Progenitor cell of endocrine pancreas (in vitro differentiated cells): ENCODE data around the gene MAP1A. TPM values are rescaled to one million over a fixed set of nuclear protein-coding genes. Genes with fewer than 3 reads are reported as not detected.

Experiments used
- DNase-seq: peaks from one replicate; pipeline ENCODE4 v3.0.0; 2021; ENCODE audit warnings: low spot score; ENCODE audit not compliant: unreplicated experiment
- H3K27ac Mint-ChIP-seq: 2 replicates; pipeline ENCODE4 v1.8.0; 2021; ENCODE audit warnings: mild to moderate bottlenecking, moderate library complexity, mixed read lengths
- H3K27me3 Mint-ChIP-seq: 2 replicates; pipeline ENCODE4 v1.8.0; 2021; ENCODE audit warnings: mixed read lengths
- H3K36me3 Mint-ChIP-seq: 2 replicates; pipeline ENCODE4 v1.8.0; 2022; ENCODE audit warnings: mixed read lengths; ENCODE audit not compliant: insufficient read depth
- H3K4me1 Mint-ChIP-seq: 2 replicates; pipeline ENCODE4 v1.8.0; 2021; ENCODE audit warnings: low read depth, mixed read lengths
- H3K4me3 Mint-ChIP-seq: 2 replicates; pipeline ENCODE4 v1.8.0; 2021; ENCODE audit warnings: low read depth, mild to moderate bottlenecking, moderate library complexity, mixed read lengths
- H3K9me3 Mint-ChIP-seq: 2 replicates; pipeline ENCODE4 v1.8.0; 2021; ENCODE audit warnings: low read depth, mixed read lengths
- total RNA-seq: library from RNA; stranded (reverse); gene quantifications from 2 replicates; pipeline ENCODE4 v1.2.1, GENCODE V29; 2021
- TF ChIP-seq, protein P1 (sequence below): fragments of 200-600 bp; sonication (generic); IDR thresholded peaks from one replicate; pipeline ENCODE4 v1.5.0; 2021; ENCODE audit warnings: antibody characterized with exemption, mild to moderate bottlenecking; ENCODE audit not compliant: unreplicated experiment

Gene MAP1A
- total RNA-seq, 1 donor from 2014 or later: 4.7 TPM

DNA sequence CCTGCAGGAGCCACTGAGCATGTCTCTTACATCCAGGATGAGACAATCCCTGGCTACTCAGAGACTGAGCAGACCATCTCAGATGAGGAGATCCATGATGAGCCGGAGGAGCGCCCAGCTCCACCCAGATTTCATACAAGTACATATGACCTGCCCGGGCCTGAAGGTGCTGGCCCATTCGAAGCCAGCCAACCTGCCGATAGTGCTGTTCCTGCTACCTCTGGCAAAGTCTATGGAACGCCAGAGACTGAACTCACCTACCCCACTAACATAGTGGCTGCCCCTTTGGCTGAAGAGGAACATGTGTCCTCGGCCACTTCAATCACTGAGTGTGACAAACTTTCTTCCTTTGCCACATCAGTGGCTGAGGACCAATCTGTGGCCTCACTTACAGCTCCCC is 6.2 kb downstream of the MAP1A start:
- Mint-ChIP-seq H3K9me3 (no peaks in the 10 kb centered on the region), H3K27ac (no peak overlapping the region), H3K36me3 (peaks cover 3% of the 10 kb centered on the region), H3K4me3 (no peak overlapping the region), H3K4me1 (peaks cover 4% of the 10 kb centered on the region), H3K27me3 (peaks cover 28% of the 10 kb centered on the region)
- no peak for DNase-seq
- TF ChIP-seq, protein P1, sequence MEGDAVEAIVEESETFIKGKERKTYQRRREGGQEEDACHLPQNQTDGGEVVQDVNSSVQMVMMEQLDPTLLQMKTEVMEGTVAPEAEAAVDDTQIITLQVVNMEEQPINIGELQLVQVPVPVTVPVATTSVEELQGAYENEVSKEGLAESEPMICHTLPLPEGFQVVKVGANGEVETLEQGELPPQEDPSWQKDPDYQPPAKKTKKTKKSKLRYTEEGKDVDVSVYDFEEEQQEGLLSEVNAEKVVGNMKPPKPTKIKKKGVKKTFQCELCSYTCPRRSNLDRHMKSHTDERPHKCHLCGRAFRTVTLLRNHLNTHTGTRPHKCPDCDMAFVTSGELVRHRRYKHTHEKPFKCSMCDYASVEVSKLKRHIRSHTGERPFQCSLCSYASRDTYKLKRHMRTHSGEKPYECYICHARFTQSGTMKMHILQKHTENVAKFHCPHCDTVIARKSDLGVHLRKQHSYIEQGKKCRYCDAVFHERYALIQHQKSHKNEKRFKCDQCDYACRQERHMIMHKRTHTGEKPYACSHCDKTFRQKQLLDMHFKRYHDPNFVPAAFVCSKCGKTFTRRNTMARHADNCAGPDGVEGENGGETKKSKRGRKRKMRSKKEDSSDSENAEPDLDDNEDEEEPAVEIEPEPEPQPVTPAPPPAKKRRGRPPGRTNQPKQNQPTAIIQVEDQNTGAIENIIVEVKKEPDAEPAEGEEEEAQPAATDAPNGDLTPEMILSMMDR: no peak

DNA sequence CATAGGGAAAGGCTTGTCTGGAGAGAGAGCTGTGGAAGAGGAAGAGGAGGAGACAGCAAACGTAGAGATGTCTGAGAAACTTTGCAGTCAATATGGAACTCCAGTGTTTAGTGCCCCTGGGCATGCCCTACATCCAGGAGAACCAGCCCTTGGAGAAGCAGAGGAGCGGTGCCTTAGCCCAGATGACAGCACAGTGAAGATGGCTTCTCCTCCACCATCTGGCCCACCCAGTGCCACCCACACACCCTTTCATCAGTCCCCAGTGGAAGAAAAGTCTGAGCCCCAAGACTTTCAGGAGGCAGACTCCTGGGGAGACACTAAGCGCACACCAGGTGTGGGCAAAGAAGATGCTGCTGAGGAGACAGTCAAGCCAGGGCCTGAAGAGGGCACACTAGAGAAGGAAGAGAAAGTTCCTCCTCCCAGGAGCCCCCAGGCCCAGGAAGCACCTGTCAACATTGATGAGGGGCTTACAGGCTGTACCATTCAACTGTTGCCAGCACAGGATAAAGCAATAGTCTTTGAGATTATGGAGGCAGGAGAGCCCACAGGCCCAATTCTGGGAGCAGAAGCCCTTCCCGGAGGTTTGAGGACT is 6.9 kb downstream of the MAP1A start:
- Mint-ChIP-seq H3K36me3 (peaks cover 3% of the 10 kb centered on the region), H3K27ac (no peak overlapping the region), H3K27me3 (peaks cover 22% of the 10 kb centered on the region)

DNA sequence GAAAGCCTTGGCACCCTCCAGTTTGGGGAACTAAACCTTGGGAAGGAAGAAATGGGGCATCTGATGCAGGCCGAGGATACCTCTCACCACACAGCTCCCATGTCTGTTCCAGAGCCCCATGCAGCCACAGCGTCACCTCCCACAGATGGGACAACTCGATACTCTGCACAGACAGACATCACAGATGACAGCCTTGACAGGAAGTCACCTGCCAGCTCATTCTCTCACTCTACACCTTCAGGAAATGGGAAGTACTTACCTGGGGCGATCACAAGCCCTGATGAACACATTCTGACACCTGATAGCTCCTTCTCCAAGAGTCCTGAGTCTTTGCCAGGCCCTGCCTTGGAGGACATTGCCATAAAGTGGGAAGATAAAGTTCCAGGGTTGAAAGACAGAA is 7.7 kb downstream of the MAP1A start:
- Mint-ChIP-seq H3K9me3 (no peaks in the 10 kb centered on the region), H3K27ac (no peak overlapping the region), H3K36me3 (peaks cover 3% of the 10 kb centered on the region), H3K27me3 (peaks cover 14% of the 10 kb centered on the region), H3K4me1 (no peaks in the 10 kb centered on the region), H3K4me3 (no peak overlapping the region)
- no peak for DNase-seq
- TF ChIP-seq, protein P1: no peak

More for the DNA sequence above, 6.9 kb downstream of the MAP1A start:
- Mint-ChIP-seq H3K4me1 (no peaks in the 10 kb centered on the region), H3K9me3 (no peaks in the 10 kb centered on the region), H3K4me3 (no peak overlapping the region)
- DNase-seq: no peak
- TF ChIP-seq, protein P1: no peak

DNA sequence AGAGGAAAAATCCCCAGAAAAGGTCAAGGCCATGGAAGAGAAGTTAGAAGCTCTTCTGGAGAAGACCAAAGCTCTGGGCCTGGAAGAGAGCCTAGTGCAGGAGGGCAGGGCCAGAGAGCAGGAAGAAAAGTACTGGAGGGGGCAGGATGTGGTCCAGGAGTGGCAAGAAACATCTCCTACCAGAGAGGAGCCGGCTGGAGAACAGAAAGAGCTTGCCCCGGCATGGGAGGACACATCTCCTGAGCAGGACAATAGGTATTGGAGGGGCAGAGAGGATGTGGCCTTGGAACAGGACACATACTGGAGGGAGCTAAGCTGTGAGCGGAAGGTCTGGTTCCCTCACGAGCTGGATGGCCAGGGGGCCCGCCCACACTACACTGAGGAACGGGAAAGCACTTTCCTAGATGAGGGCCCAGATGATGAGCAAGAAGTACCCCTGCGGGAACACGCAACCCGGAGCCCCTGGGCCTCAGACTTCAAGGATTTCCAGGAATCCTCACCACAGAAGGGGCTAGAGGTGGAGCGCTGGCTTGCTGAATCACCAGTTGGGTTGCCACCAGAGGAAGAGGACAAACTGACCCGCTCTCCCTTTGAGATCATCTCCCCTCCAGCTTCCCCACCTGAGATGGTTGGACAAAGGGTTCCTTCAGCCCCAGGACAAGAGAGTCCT is 9.0 kb downstream of the MAP1A start:
- peaks cover 3% of the 10 kb centered on the region for H3K36me3 Mint-ChIP-seq
- no peak overlapping the region for H3K27ac Mint-ChIP-seq
- H3K27me3 Mint-ChIP-seq: peaks cover 14% of the 10 kb centered on the region
- H3K9me3 Mint-ChIP-seq: no peaks in the 10 kb centered on the region
- no peak overlapping the region for H3K4me3 Mint-ChIP-seq
- DNase-seq: no peak
- TF ChIP-seq, protein P1: no peak
- H3K4me1 Mint-ChIP-seq: no peaks in the 10 kb centered on the region

DNA sequence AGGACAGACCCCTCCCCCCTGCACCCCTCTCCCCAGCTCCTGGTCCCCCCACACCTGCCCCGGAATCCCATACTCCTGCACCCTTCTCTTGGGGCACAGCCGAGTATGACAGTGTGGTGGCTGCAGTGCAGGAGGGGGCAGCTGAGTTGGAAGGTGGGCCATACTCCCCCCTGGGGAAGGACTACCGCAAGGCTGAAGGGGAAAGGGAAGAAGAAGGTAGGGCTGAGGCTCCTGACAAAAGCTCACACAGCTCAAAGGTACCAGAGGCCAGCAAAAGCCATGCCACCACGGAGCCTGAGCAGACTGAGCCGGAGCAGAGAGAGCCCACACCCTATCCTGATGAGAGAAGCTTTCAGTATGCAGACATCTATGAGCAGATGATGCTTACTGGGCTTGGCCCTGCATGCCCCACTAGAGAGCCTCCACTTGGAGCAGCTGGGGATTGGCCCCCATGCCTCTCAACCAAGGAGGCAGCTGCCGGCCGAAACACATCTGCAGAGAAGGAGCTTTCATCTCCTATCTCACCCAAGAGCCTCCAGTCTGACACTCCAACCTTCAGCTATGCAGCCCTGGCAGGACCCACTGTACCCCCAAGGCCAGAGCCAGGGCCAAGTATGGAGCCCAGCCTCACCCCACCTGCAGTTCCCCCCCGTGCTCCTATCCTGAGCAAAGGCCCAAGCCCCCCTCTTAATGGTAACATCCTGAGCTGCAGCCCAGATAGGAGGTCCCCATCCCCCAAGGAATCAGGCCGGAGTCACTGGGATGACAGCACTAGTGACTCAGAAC is 9.8 kb downstream of the MAP1A start:
- Mint-ChIP-seq H3K27ac (no peak overlapping the region), H3K4me1 (no peaks in the 10 kb centered on the region), H3K4me3 (no peak overlapping the region), H3K36me3 (peaks cover 3% of the 10 kb centered on the region), H3K27me3 (peaks cover 14% of the 10 kb centered on the region), H3K9me3 (no peaks in the 10 kb centered on the region)
- DNase-seq: no peak
- TF ChIP-seq, protein P1: no peak
